Upper lobe of left lung (tissue), 4 donors: ENCODE results near the gene CHST11.

ENCODE experiments used
- POLR2A ChIP-seq, 4 donors: fragments of 450-650 bp; IDR thresholded peaks; one replicate each; pipeline ENCODE4 v1.5.1; 2016 to 2017; ENCODE audit warnings: antibody characterized with exemption in 4 of 4, mild to moderate bottlenecking in 2 of 4
- TF ChIP-seq, protein P1 (sequence below), 6 experiments: fragments of 450-650 bp in 4 of 6; fragments of 200-600 bp in 2 of 6; sonication (generic) in 2 of 6; IDR thresholded peaks; one replicate each; pipeline ENCODE4 v1.5.1; 2016 to 2019; ENCODE audit warnings: antibody characterized with exemption in 6 of 6

GRCh38 chr12:104462325-104462724 lies 5.6 kb downstream of the CHST11 start:
- TF ChIP-seq POLR2A (IDR thresholded peaks at IDR 0.05) = no peak
- TF ChIP-seq, protein P1, sequence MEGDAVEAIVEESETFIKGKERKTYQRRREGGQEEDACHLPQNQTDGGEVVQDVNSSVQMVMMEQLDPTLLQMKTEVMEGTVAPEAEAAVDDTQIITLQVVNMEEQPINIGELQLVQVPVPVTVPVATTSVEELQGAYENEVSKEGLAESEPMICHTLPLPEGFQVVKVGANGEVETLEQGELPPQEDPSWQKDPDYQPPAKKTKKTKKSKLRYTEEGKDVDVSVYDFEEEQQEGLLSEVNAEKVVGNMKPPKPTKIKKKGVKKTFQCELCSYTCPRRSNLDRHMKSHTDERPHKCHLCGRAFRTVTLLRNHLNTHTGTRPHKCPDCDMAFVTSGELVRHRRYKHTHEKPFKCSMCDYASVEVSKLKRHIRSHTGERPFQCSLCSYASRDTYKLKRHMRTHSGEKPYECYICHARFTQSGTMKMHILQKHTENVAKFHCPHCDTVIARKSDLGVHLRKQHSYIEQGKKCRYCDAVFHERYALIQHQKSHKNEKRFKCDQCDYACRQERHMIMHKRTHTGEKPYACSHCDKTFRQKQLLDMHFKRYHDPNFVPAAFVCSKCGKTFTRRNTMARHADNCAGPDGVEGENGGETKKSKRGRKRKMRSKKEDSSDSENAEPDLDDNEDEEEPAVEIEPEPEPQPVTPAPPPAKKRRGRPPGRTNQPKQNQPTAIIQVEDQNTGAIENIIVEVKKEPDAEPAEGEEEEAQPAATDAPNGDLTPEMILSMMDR (IDR thresholded peaks at IDR 0.05) = no peak
